ENCODE data around the gene ZNF644. TPM values are rescaled to one million over a fixed set of nuclear protein-coding genes. Genes with fewer than 3 reads are reported as not detected.
"Not testable (repeated sequence)": the region's sequence is repeated elsewhere in the genome, so short reads cannot be mapped to it uniquely, and the experiment has no call there.

The ZNF644 gene
- total RNA-seq, 4 donors from 2014 or later = 30.5 to 61.7 (median 34.6) TPM

DNA sequence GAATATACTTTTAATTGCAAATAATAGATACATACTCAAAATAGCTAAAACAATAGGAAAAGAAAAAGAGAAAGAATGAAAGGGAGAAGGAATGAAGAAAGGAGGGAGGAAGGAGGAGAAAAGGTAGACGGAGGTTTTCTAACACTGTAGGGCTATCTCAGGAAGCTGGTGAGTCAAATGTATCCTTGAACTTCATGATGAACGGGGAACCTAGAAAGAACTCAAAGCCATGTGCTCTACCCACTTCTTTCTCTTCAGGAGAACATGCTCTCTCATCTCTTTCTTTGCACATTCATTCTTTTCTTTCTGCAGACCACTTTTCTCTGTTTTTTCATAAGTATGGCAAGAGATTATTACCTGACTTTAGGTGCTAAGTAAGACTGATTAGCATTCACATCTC, 37.3 kb upstream of the ZNF644 start:
- Histone ChIP-seq H3K9me3 (no peaks in the 10 kb centered on the region), H3K4me3 (no peak overlapping the region), H3K27me3 (no peaks in the 10 kb centered on the region), H3K4me1 (no peaks in the 10 kb centered on the region), H3K27ac (no peak overlapping the region), H3K36me3 (no peaks in the 10 kb centered on the region)
- ATAC-seq (no peak), DNase-seq (no peak)
- intact Hi-C loops (cut with DNase I; ENCODE audit: low total_unique reads) = no loop called here
- TF ChIP-seq POLR2A (IDR thresholded peaks at IDR 0.05) = no peak
- in situ Hi-C loops (cut with MboI; ENCODE audit: low sequenced_read_pairs in 4 of 4) = no loop called here

DNA sequence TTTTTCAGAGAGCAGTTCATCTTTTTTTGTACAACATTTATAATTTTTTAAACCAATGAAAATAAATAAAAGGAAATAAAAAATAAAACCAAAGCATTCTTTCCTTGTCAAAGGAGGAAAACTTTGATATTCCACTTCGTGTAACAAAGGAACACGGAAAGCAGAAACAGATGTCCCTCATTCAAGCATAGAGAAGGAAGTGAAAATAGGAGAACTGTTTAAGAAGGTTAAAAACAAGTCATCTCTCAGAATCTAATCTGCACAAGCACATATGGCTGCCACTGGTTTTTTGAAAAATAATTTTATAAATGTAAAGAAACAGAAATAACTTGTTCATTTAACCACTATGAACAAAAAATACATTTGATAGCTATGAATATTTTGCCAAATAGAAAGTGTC, 35.9 kb upstream of the ZNF644 start:
- ATAC-seq = no peak
- H3K27ac ChIP-seq = no peak overlapping the region
- TF ChIP-seq, protein P1, sequence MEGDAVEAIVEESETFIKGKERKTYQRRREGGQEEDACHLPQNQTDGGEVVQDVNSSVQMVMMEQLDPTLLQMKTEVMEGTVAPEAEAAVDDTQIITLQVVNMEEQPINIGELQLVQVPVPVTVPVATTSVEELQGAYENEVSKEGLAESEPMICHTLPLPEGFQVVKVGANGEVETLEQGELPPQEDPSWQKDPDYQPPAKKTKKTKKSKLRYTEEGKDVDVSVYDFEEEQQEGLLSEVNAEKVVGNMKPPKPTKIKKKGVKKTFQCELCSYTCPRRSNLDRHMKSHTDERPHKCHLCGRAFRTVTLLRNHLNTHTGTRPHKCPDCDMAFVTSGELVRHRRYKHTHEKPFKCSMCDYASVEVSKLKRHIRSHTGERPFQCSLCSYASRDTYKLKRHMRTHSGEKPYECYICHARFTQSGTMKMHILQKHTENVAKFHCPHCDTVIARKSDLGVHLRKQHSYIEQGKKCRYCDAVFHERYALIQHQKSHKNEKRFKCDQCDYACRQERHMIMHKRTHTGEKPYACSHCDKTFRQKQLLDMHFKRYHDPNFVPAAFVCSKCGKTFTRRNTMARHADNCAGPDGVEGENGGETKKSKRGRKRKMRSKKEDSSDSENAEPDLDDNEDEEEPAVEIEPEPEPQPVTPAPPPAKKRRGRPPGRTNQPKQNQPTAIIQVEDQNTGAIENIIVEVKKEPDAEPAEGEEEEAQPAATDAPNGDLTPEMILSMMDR (IDR thresholded peaks at IDR 0.05 in 4 of 5, conservative IDR thresholded peaks at IDR 0.05 in 1 of 5) = no peak
- no peak for TF ChIP-seq POLR2A (IDR thresholded peaks at IDR 0.05)

DNA sequence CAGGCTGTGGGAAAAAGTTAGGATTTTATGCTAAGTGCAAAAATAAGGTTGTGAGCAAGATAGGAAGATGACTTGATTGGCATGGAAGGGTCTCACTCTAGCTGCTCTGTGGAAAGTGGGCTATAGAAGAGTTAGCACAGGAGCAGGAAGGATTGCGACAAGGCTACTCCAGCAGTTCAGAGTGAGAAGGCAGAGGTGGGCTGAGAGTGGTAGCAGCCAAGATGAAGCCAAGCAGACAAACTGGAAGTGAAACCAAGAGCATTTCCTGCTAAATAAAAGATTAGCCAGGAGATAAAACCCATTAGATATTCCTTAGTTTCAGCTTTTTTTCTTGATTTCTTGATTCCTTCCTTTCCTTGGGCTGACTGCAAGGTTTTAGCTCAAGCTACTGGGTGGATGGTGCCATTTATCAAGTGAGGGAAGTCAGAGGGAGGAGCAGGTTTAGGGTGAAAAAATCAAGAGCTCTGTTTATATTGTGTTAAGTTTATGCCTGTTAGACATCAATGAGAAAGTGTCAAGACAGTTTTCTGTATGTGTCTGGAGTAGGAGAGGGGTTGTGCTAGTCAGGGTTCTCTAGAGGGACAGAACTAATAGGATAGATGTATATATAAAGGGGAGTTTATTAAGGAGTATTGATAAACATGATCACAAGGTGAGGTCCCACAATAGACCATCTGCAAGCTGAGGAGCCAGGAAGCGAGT, 33.1 kb upstream of the ZNF644 start:
- H3K27ac ChIP-seq = no peak overlapping the region
- intact Hi-C loops (cut with DNase I; ENCODE audit: low total_unique reads) = no loop called here
- no peak for DNase-seq

More for the DNA sequence above, 35.9 kb upstream of the ZNF644 start:
- no peaks in the 10 kb centered on the region for H3K4me1 ChIP-seq
- in situ Hi-C loops (cut with MboI; ENCODE audit: low sequenced_read_pairs in 4 of 4) (no loop called here), intact Hi-C loops (cut with DNase I; ENCODE audit: low total_unique reads) (no loop called here)
- H3K4me3 ChIP-seq = no peak overlapping the region
- no peak for DNase-seq
- no peaks in the 10 kb centered on the region for H3K9me3 ChIP-seq
- H3K27me3 ChIP-seq = no peaks in the 10 kb centered on the region
- H3K36me3 ChIP-seq = no peaks in the 10 kb centered on the region

DNA sequence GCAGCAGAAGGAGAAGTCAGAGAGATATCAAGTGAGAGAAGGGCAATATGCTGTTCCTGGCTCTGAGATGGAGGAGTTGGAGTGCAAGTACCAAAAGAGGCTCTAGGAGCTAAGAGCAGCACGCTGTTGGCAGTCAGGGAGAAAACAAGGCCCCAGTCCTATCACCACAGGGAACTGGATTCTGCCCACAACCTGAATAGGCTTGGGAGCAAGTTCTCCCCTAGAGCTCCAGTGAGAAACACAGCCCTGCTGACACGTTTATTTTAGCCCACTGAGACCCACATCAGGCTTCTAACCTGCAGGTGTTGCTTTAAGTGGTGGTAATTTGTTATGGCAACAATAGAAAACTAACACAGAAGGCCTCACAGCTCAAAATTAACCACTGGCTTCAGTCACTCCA, 31.8 kb upstream of the ZNF644 start:
- intact Hi-C loops (cut with DNase I; ENCODE audit: low total_unique reads) (no loop called here), in situ Hi-C loops (cut with MboI; ENCODE audit: low sequenced_read_pairs in 4 of 4) (no loop called here)
- no peak overlapping the region for H3K27ac ChIP-seq
- no peaks in the 10 kb centered on the region for H3K36me3 ChIP-seq
- no peak for ATAC-seq
- DNase-seq = no peak
- H3K9me3 ChIP-seq = no peaks in the 10 kb centered on the region
- no peaks in the 10 kb centered on the region for H3K4me1 ChIP-seq
- no peak for TF ChIP-seq POLR2A (IDR thresholded peaks at IDR 0.05)
- no peaks in the 10 kb centered on the region for H3K27me3 ChIP-seq
- H3K4me3 ChIP-seq = no peak overlapping the region

More for the DNA sequence above, 33.1 kb upstream of the ZNF644 start:
- Histone ChIP-seq H3K27me3 (no peaks in the 10 kb centered on the region), H3K9me3 (no peaks in the 10 kb centered on the region), H3K4me1 (no peaks in the 10 kb centered on the region), H3K36me3 (no peaks in the 10 kb centered on the region), H3K4me3 (no peak overlapping the region)
- in situ Hi-C loops (cut with MboI; ENCODE audit: low sequenced_read_pairs in 4 of 4) = no loop called here
- no peak for TF ChIP-seq POLR2A (IDR thresholded peaks at IDR 0.05)
- TF ChIP-seq, protein P1 (IDR thresholded peaks at IDR 0.05 in 4 of 5, conservative IDR thresholded peaks at IDR 0.05 in 1 of 5) = no peak
- ATAC-seq = no peak

DNA sequence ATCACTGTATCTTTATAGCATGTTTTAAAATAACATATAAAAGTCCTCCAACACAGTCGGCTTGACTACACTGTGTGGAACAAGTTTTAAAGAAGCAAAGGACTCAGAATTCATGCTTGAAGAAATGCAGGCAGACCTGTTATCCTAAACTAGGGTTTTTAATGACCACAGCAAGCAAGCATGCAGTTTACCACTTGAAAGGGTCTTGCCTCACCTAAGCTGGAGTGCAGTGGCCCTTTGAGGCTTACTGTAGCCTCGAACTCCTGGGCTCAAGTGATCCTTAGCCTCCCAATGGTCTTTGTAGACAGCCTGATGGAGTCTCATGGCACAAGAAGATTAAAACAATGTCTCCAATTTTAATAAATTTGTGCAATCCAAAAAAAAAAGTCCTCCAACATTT, 27.7 kb upstream of the ZNF644 start:
- H3K4me3 ChIP-seq; ATAC-seq; H3K27ac ChIP-seq; H3K9me3 ChIP-seq; H3K4me1 ChIP-seq; intact Hi-C loops (cut with DNase I; ENCODE audit: low total_unique reads); DNase-seq; H3K27me3 ChIP-seq; in situ Hi-C loops (cut with MboI; ENCODE audit: low sequenced_read_pairs in 4 of 4); H3K36me3 ChIP-seq: not testable (repeated sequence)

DNA sequence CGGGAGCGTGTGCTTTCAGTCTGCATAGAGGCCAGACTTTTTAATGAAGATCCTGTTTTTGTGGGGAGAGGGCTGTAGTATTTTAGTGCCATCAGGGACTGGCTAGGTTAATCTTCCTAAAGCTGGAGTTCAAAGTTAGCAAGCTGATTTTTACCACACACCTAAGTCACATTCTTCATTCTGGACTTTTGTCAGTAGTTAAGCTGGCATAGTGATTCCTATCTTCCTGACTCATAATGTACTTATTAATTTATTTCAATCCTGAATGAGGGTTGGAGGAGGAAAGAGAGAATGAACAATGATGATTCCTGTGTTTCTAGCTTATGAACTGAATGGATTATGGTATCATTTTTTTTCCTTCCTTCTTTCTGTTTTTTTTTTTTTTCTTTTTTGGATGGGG, 24.9 kb upstream of the ZNF644 start:
- H3K27ac ChIP-seq = no peak overlapping the region
- H3K36me3 ChIP-seq = no peaks in the 10 kb centered on the region
- ATAC-seq (no peak), DNase-seq (no peak)
- TF ChIP-seq, protein P1 (IDR thresholded peaks at IDR 0.05 in 4 of 5, conservative IDR thresholded peaks at IDR 0.05 in 1 of 5) = no peak
- no peak for TF ChIP-seq POLR2A (IDR thresholded peaks at IDR 0.05)
- intact Hi-C loops (cut with DNase I; ENCODE audit: low total_unique reads) (no loop called here), in situ Hi-C loops (cut with MboI; ENCODE audit: low sequenced_read_pairs in 4 of 4) (no loop called here)
- H3K27me3 ChIP-seq = no peaks in the 10 kb centered on the region
- no peak overlapping the region for H3K4me3 ChIP-seq
- no peaks in the 10 kb centered on the region for H3K9me3 ChIP-seq
- H3K4me1 ChIP-seq = no peaks in the 10 kb centered on the region

Measured in gastrocnemius medialis (tissue), 4 donors.